ENCODE results near the gene ACOT8. TPM values are rescaled to one million over a fixed set of nuclear protein-coding genes. Genes with fewer than 3 reads are reported as not detected.

The ACOT8 gene
- total and polyA plus RNA-seq, 11 donors: 22.5 to 57.8 (median 32.4) TPM

GRCh38 chr20:45842169-45842812 lies 14.9 kb downstream of the ACOT8 start:
- ATAC-seq (peak in 3 of 4 donors; percentile 14 to 35 (median 15)), DNase-seq (no peak)
- Histone ChIP-seq H3K36me3 (peaks cover 0 to 100% (median 84%) of the 10 kb centered on the region in 9 donors), H3K4me1 (peaks cover 0 to 31% (median 19%) of the 10 kb centered on the region in 12 donors), H3K9me3 (no peaks in the 10 kb centered on the region), H3K27me3 (no peaks in the 10 kb centered on the region), H3K4me3 (no peak overlapping the region), H3K27ac (peak overlapping the region in 9 of 12 donors; percentile 11 to 66 (median 29))
- 45 to 66% (median 59%) methylated on average over 5 of the region's 5 CpGs for WGBS, 4 donors
- intact Hi-C loops (cut with DNase I): no loop called here
- TF ChIP-seq POLR2A (IDR thresholded peaks at IDR 0.05) (no peak), CTCF (IDR thresholded peaks at IDR 0.05) (no peak)

GRCh38 chr20:45841407-45842129 lies 15.6 kb downstream of the ACOT8 start:
- ATAC-seq (peak in 3 of 4 donors; percentile 3 to 14 (median 8)), DNase-seq (no peak)
- no peaks in the 10 kb centered on the region for H3K9me3 ChIP-seq
- H3K27ac ChIP-seq: peak overlapping the region in 7 of 12 donors; percentile 11 to 66 (median 38)
- H3K36me3 ChIP-seq: peaks cover 0 to 100% (median 80%) of the 10 kb centered on the region in 9 donors
- H3K4me1 ChIP-seq: peaks cover 0 to 37% (median 25%) of the 10 kb centered on the region in 12 donors
- WGBS, 4 donors: 81 to 95% (median 91%) methylated on average over 9 to 10 of the region's 10 CpGs
- no peaks in the 10 kb centered on the region for H3K27me3 ChIP-seq
- H3K4me3 ChIP-seq: no peak overlapping the region
- TF ChIP-seq CTCF (IDR thresholded peaks at IDR 0.05) (no peak), POLR2A (IDR thresholded peaks at IDR 0.05) (no peak)
- intact Hi-C loops (cut with DNase I): no loop called here

- ATAC-seq (peak in 1 of 4 donors; percentile 24), DNase-seq (no peak)
- H3K9me3 ChIP-seq: no peaks in the 10 kb centered on the region
- peak overlapping the region in 2 of 12 donors; percentile 11 to 66 for H3K27ac ChIP-seq
- H3K4me1 ChIP-seq: peaks cover 0 to 42% (median 30%) of the 10 kb centered on the region in 12 donors
- no peak overlapping the region for H3K4me3 ChIP-seq
- H3K27me3 ChIP-seq: no peaks in the 10 kb centered on the region
- 90 to 94% (median 92%) methylated on average over 15 to 25 of the region's 25 CpGs for WGBS, 4 donors
- TF ChIP-seq POLR2A (IDR thresholded peaks at IDR 0.05): no peak
- TF ChIP-seq CTCF (IDR thresholded peaks at IDR 0.05): no peak
- intact Hi-C loops (cut with DNase I): no loop called here
- peaks cover 0 to 92% (median 72%) of the 10 kb centered on the region in 9 donors for H3K36me3 ChIP-seq
Measured at GRCh38 chr20:45840700-45841198, 16.4 kb downstream of the ACOT8 start.

GRCh38 chr20:45836841-45837240 lies 20.4 kb downstream of the ACOT8 start:
- no peak for TF ChIP-seq CTCF (IDR thresholded peaks at IDR 0.05)
- TF ChIP-seq POLR2A (IDR thresholded peaks at IDR 0.05): no peak
- H3K4me1 ChIP-seq: peaks cover 0 to 50% (median 38%) of the 10 kb centered on the region in 12 donors

More at GRCh38 chr20:45836841-45837240, 20.4 kb downstream of the ACOT8 start:
- no peak for DNase-seq
- Histone ChIP-seq H3K36me3 (peaks cover 0 to 53% (median 34%) of the 10 kb centered on the region in 9 donors), H3K9me3 (no peaks in the 10 kb centered on the region), H3K27ac (peak overlapping the region in 5 of 12 donors; percentile 12 to 99 (median 37)), H3K4me3 (peak overlapping the region in 1 of 12 donors; percentile 12), H3K27me3 (no peaks in the 10 kb centered on the region)
- intact Hi-C loops (cut with DNase I): loop anchor here in 2 of 10 donors (10.0 kb wide), 1 partner anchor 98 kb away; the partner anchor contains the start of gene PCIF1 (in 2 of the 2)
- 2 to 25% (median 13%) methylated on average over 1 of the region's 1 CpG for WGBS, 4 donors
- ATAC-seq: no peak

Data from heart left ventricle (tissue), 16 donors.